Pancreas (tissue), 8 donors: ENCODE data around the gene LILRA5. TPM values are rescaled to one million over a fixed set of nuclear protein-coding genes. Genes with fewer than 3 reads are reported as not detected.

Experiments used
- microRNA-seq, 2 donors: library from miRNA; unstranded; fragments of <30 nt; microRNA quantifications; one replicate each; pipeline versions ENCODE4 to v1.1.0, GENCODE V29; 2019 to 2020
- polyA plus RNA-seq, 2 donors: library from polyadenylated mRNA; stranded (reverse); fragments of 200-250 nt; gene quantifications; one replicate each; pipeline ENCODE4 v1.2.3, GENCODE V29; 2013
- total RNA-seq, 6 donors: library from RNA; stranded (reverse); fragmentation: NEBNext Ultra II Directional in 4 of 6; extraction: Animal tissue kit (Norgen Biotek cat#: 25700) in 4 of 6; gene quantifications; one replicate each; pipeline versions ENCODE4 v1.2.1 to v1.2.4, GENCODE V29; 2021 to 2023
- donor health status: healthy with polysubstance abuse.
- donor health status: DM: no; HTN: no; CAD: no; lungs with moderate emphysema.
- donor health status: DM: no; HTN: no; CAD: no.
- donor health status: Bipolar disorder and iron deficiency.
- donor health status: DM: yes; HTN: yes; CAD: no.
- donor health status: DM: no; HTN: no; CAD: no.
- donor health status: DM: no; HTN: no; CAD: no.
- donor health status: DM: yes; HTN: yes; CAD: no.

LILRA5 gene
- total and polyA plus RNA-seq, 8 donors: 0.20 to 1.7 (median 0.51) TPM

Small RNA genes lying within 50 kb of the gene (microRNA-seq; reads per million reads assigned to microRNA genes)
- 0 reads per million in 2 donors for gene MIR4752

Other genes with a start within 250 kb of the LILRA5 start
- gene VSTM1, start 249.3 kb downstream of the LILRA5 start, total RNA-seq: not detected
- gene VSTM1, start 249.3 kb downstream of the LILRA5 start, polyA plus RNA-seq: not detected
- not detected for gene TARM1, start 231.8 kb downstream of the LILRA5 start, total RNA-seq
- not detected for gene TARM1, start 231.8 kb downstream of the LILRA5 start, polyA plus RNA-seq
- gene OSCAR, start 212.4 kb downstream of the LILRA5 start, total RNA-seq: 1 to 10 TPM in 2 of 6 donors, under 1 TPM in 3, not detected in 1; 0.41 to 3.2 (median 0.84) TPM
- gene OSCAR, start 212.4 kb downstream of the LILRA5 start, polyA plus RNA-seq: 1 to 10 TPM; 1.0 to 1.1 TPM
- gene NDUFA3, start 210.3 kb downstream of the LILRA5 start, total RNA-seq: 10 to 100 TPM; 27.7 to 52.1 (median 45.1) TPM
- gene NDUFA3, start 210.3 kb downstream of the LILRA5 start, polyA plus RNA-seq: 100 to 1,000 TPM; 107 to 166 TPM
- gene TFPT, start 197.5 kb downstream of the LILRA5 start, total RNA-seq: 1 to 10 TPM; 3.8 to 8.8 (median 5.0) TPM
- 10 to 100 TPM; 16.1 to 16.6 TPM for gene TFPT, start 197.5 kb downstream of the LILRA5 start, polyA plus RNA-seq
- gene PRPF31, start 197.4 kb downstream of the LILRA5 start, total RNA-seq: 10 to 100 TPM; 14.4 to 27.2 (median 19.5) TPM
- gene PRPF31, start 197.4 kb downstream of the LILRA5 start, polyA plus RNA-seq: 10 to 100 TPM; 45.0 to 47.1 TPM
- gene CNOT3, start 175.4 kb downstream of the LILRA5 start, total RNA-seq: 10 to 100 TPM; 16.8 to 28.5 (median 21.3) TPM
- gene CNOT3, start 175.4 kb downstream of the LILRA5 start, polyA plus RNA-seq: 10 to 100 TPM; 39.0 to 40.0 TPM
- gene LENG1, start 153.4 kb downstream of the LILRA5 start, total RNA-seq: 1 to 10 TPM; 2.1 to 5.1 (median 4.4) TPM
- 1 to 10 TPM; 9.6 to 9.7 TPM for gene LENG1, start 153.4 kb downstream of the LILRA5 start, polyA plus RNA-seq
- gene TMC4, start 140.0 kb downstream of the LILRA5 start, total RNA-seq: 10 to 100 TPM; 51.8 to 66.5 (median 56.2) TPM
- gene TMC4, start 140.0 kb downstream of the LILRA5 start, polyA plus RNA-seq: 10 to 100 TPM; 80.0 to 88.9 TPM
- 10 to 100 TPM; 18.8 to 47.2 (median 27.3) TPM for gene MBOAT7, start 123.6 kb downstream of the LILRA5 start, total RNA-seq
- gene MBOAT7, start 123.6 kb downstream of the LILRA5 start, polyA plus RNA-seq: 10 to 100 TPM; 32.6 to 34.7 TPM
- 10 to 100 TPM; 16.8 to 24.7 (median 19.4) TPM for gene TSEN34, start 121.9 kb downstream of the LILRA5 start, total RNA-seq
- gene TSEN34, start 121.9 kb downstream of the LILRA5 start, polyA plus RNA-seq: 10 to 100 TPM; 19.5 to 33.3 TPM
- 1,000 to 10,000 TPM in 4 of 6 donors, 100 to 1,000 TPM in 2; 815 to 1,921 (median 1,191) TPM for gene RPS9, start 112.3 kb downstream of the LILRA5 start, total RNA-seq
- gene RPS9, start 112.3 kb downstream of the LILRA5 start, polyA plus RNA-seq: 1,000 to 10,000 TPM; 2,302 to 2,340 TPM
- 1 to 10 TPM in 3 of 6 donors, under 1 TPM in 3; 0.47 to 5.6 (median 1.6) TPM for gene LILRB3, start 90.2 kb downstream of the LILRA5 start, total RNA-seq
- gene LILRB3, start 90.2 kb downstream of the LILRA5 start, polyA plus RNA-seq: 1 to 10 TPM; 1.3 to 2.4 TPM
- gene LILRA6, start 70.4 kb downstream of the LILRA5 start, total RNA-seq: 1 to 10 TPM in 2 of 6 donors, under 1 TPM in 4; 0.20 to 2.4 (median 0.62) TPM
- under 1 TPM; 0.31 to 0.38 TPM for gene LILRA6, start 70.4 kb downstream of the LILRA5 start, polyA plus RNA-seq
- 1 to 10 TPM in 3 of 6 donors, under 1 TPM in 3; 0.23 to 3.1 (median 1.1) TPM for gene LILRB5, start 55.9 kb downstream of the LILRA5 start, total RNA-seq
- 1 to 10 TPM in 1 of 2 donors, under 1 TPM in 1; 0.56 to 1.4 TPM for gene LILRB5, start 55.9 kb downstream of the LILRA5 start, polyA plus RNA-seq
- 1 to 10 TPM in 3 of 6 donors, under 1 TPM in 3; 0.19 to 3.9 (median 1.2) TPM for gene LILRB2, start 32.1 kb downstream of the LILRA5 start, total RNA-seq
- 1 to 10 TPM; 1.4 to 1.6 TPM for gene LILRB2, start 32.1 kb downstream of the LILRA5 start, polyA plus RNA-seq
- gene LILRA4, start 26.0 kb upstream of the LILRA5 start, total RNA-seq: 1 to 10 TPM in 1 of 6 donors, under 1 TPM in 1, not detected in 4; 0.24 to 2.4 TPM
- not detected for gene LILRA4, start 26.0 kb upstream of the LILRA5 start, polyA plus RNA-seq
- 10 to 100 TPM in 2 of 6 donors, 1 to 10 TPM in 3, under 1 TPM in 1; 0.69 to 33.1 (median 4.8) TPM for gene LAIR1, start 51.8 kb upstream of the LILRA5 start, total RNA-seq
- 1 to 10 TPM; 1.7 to 3.1 TPM for gene LAIR1, start 51.8 kb upstream of the LILRA5 start, polyA plus RNA-seq
- 10 to 100 TPM; 20.8 to 38.1 (median 24.6) TPM for gene TTYH1, start 102.3 kb upstream of the LILRA5 start, total RNA-seq
- 10 to 100 TPM; 40.0 to 78.0 TPM for gene TTYH1, start 102.3 kb upstream of the LILRA5 start, polyA plus RNA-seq
- gene LENG8, start 136.0 kb upstream of the LILRA5 start, total RNA-seq: 100 to 1,000 TPM in 4 of 6 donors, 10 to 100 TPM in 2; 64.8 to 173 (median 129) TPM
- 100 to 1,000 TPM; 313 to 657 TPM for gene LENG8, start 136.0 kb upstream of the LILRA5 start, polyA plus RNA-seq
- gene LENG9, start 150.6 kb upstream of the LILRA5 start, total RNA-seq: 10 to 100 TPM in 5 of 6 donors, 1 to 10 TPM in 1; 8.6 to 23.4 (median 16.9) TPM
- 10 to 100 TPM in 1 of 2 donors, 1 to 10 TPM in 1; 4.2 to 12.1 TPM for gene LENG9, start 150.6 kb upstream of the LILRA5 start, polyA plus RNA-seq
- 10 to 100 TPM in 4 of 6 donors, 1 to 10 TPM in 2; 8.2 to 48.0 (median 20.4) TPM for gene CDC42EP5, start 160.1 kb upstream of the LILRA5 start, total RNA-seq
- gene CDC42EP5, start 160.1 kb upstream of the LILRA5 start, polyA plus RNA-seq: 10 to 100 TPM in 1 of 2 donors, 1 to 10 TPM in 1; 7.5 to 15.1 TPM
- gene LAIR2, start 189.7 kb upstream of the LILRA5 start, total RNA-seq: not detected
- gene LAIR2, start 189.7 kb upstream of the LILRA5 start, polyA plus RNA-seq: not detected